CD4-positive, alpha-beta T cell (primary cell): ENCODE results near the gene DOCK2. TPM values are rescaled to one million over a fixed set of nuclear protein-coding genes. Genes with fewer than 3 reads are reported as not detected.

Source experiments
- ATAC-seq: fragments of 200-7000 bp; cut with Tn5 transposase; one replicate; pipeline ENCODE4 v1.10.0; 2022; ENCODE audit warnings: mild to moderate bottlenecking; ENCODE audit not compliant: poor library complexity
- CTCF ChIA-PET: fragments of 350-600 bp; sonication (Branson Sonifier 250); formaldehyde crosslinking; loops from one replicate; lab custom pipeline; 2021; ENCODE audit warnings: antibody characterized with exemption, inconsistent platforms; lab: Charles Lee
- POLR2A ChIA-PET: fragments of 350-600 bp; sonication (Branson Sonifier 250); formaldehyde crosslinking; loops from one replicate; lab custom pipeline; 2021; ENCODE audit warnings: antibody characterized with exemption, inconsistent platforms; lab: Charles Lee
- DNase-seq, 14 experiments: peaks; one replicate each; pipeline ENCODE4 v3.0.0-alpha.2; 2013 to 2020; ENCODE audit warnings: mixed read lengths in 2 of 14
- H3K27ac ChIP-seq, 2 donors: one replicate each; pipeline versions ENCODE4 v1.5.1 to v1.7.0; 2013; ENCODE audit warnings: low read length in 2 of 2, low read depth in 1 of 2, mild to moderate bottlenecking in 1 of 2
- H3K27me3 ChIP-seq, 2 experiments: 1 replicate in 1 of 2; 2 replicates in 1 of 2; pipeline versions ENCODE4 v1.6.1 to v1.7.0; 2013; ENCODE audit warnings: low read length in 2 of 2, control low read depth in 1 of 2, mild to moderate bottlenecking in 1 of 2, moderate library complexity in 1 of 2; ENCODE audit not compliant: insufficient read depth in 2 of 2, control insufficient read depth in 1 of 2
- H3K36me3 ChIP-seq: one replicate; pipeline ENCODE4 v1.6.1; 2013; ENCODE audit warnings: low read length, control low read depth; ENCODE audit not compliant: insufficient read depth
- H3K4me1 ChIP-seq: one replicate; pipeline ENCODE4 v1.6.1; 2013; ENCODE audit warnings: low read length, control low read depth; ENCODE audit not compliant: insufficient read depth
- H3K4me3 ChIP-seq: one replicate; pipeline ENCODE4 v1.5.1; 2013; ENCODE audit warnings: mild to moderate bottlenecking, low read length, moderate library complexity
- H3K9me3 ChIP-seq, 2 experiments: 1 replicate in 1 of 2; 2 replicates in 1 of 2; pipeline versions ENCODE4 v1.6.1 to v1.7.0; 2013; ENCODE audit warnings: low read length in 2 of 2, mild to moderate bottlenecking in 2 of 2, control low read depth in 1 of 2, moderate library complexity in 1 of 2; ENCODE audit not compliant: control insufficient read depth in 1 of 2, insufficient read depth in 1 of 2
- H3K27ac Mint-ChIP-seq: one replicate; pipeline ENCODE4 v1.8.0; 2020; ENCODE audit warnings: mixed read lengths
- H3K27me3 Mint-ChIP-seq: one replicate; pipeline ENCODE4 v1.8.0; 2021; ENCODE audit warnings: mixed read lengths
- H3K36me3 Mint-ChIP-seq: one replicate; pipeline ENCODE4 v1.8.0; 2021; ENCODE audit warnings: low read depth, mixed read lengths
- H3K4me1 Mint-ChIP-seq: one replicate; pipeline ENCODE4 v1.8.0; 2021; ENCODE audit warnings: low read depth, mixed read lengths
- H3K4me3 Mint-ChIP-seq: one replicate; pipeline ENCODE4 v1.8.0; 2020; ENCODE audit warnings: mild to moderate bottlenecking, mixed read lengths
- H3K9me3 Mint-ChIP-seq: one replicate; pipeline ENCODE4 v1.8.0; 2020; ENCODE audit warnings: mixed read lengths
- intact Hi-C, 2 experiments: fragments of 100-400 bp; cut with DNase I in 1 of 2; cut with micrococcal nuclease in 1 of 2; formaldehyde crosslinking; loops; one replicate each; pipeline versions ENCODE4 v1.15.1 to v1.9.0; 2023 to 2025; cut with DNase I, micrococcal nuclease
- total RNA-seq, 174 experiments: library from RNA in 2 of 174; stranded (reverse) in 2 of 174; gene quantifications; one replicate each; pipeline ENCODE4 v1.2.3 and lab custom pipeline; 2021 to 2026
- TF ChIP-seq, protein P1 (sequence below): fragments of 200-600 bp; IDR thresholded peaks from one replicate; pipeline ENCODE4 v1.8.0; 2022; ENCODE audit warnings: antibody characterized with exemption, mild to moderate bottlenecking

The DOCK2 gene
- total RNA-seq, 2 experiments from 2014 or later = 220 to 229 TPM

DNA sequence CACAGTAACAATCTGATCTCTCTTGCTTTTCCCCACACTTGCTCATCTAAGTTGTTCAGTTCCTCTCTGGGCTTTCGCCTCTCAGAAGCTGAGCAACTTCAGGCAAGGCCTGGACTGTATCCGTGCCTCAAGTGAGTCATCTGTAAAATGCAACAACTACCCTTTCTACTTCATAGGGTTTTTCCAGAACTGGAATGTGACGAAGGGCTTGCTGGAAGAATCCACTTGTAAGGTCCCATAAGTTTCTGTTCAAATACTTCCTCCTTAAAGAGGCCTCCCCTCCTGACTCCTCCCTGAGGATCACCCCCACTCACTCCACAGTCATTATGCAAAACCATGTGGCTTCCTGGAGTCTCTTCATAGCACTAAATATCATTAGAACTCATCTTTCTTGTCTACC is 360.7 kb downstream of the DOCK2 start:
- TF ChIP-seq, protein P1, sequence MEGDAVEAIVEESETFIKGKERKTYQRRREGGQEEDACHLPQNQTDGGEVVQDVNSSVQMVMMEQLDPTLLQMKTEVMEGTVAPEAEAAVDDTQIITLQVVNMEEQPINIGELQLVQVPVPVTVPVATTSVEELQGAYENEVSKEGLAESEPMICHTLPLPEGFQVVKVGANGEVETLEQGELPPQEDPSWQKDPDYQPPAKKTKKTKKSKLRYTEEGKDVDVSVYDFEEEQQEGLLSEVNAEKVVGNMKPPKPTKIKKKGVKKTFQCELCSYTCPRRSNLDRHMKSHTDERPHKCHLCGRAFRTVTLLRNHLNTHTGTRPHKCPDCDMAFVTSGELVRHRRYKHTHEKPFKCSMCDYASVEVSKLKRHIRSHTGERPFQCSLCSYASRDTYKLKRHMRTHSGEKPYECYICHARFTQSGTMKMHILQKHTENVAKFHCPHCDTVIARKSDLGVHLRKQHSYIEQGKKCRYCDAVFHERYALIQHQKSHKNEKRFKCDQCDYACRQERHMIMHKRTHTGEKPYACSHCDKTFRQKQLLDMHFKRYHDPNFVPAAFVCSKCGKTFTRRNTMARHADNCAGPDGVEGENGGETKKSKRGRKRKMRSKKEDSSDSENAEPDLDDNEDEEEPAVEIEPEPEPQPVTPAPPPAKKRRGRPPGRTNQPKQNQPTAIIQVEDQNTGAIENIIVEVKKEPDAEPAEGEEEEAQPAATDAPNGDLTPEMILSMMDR = no peak
- H3K36me3 ChIP-seq = peaks cover 81% of the 10 kb centered on the region
- H3K9me3 ChIP-seq = no peaks in the 10 kb centered on the region
- Mint-ChIP-seq H3K4me1 (no peaks in the 10 kb centered on the region), H3K36me3 (peaks cover 92% of the 10 kb centered on the region), H3K9me3 (no peaks in the 10 kb centered on the region), H3K27me3 (no peaks in the 10 kb centered on the region), H3K27ac (no peak overlapping the region), H3K4me3 (no peak overlapping the region)
- ATAC-seq (no peak), DNase-seq (no peak)
- ChIA-PET CTCF (no interaction called here), POLR2A (no interaction called here)
- intact Hi-C loops = no loop called here
- no peaks in the 10 kb centered on the region for H3K4me1 ChIP-seq
- no peak overlapping the region for H3K4me3 ChIP-seq
- H3K27ac ChIP-seq = no peak overlapping the region
- no peaks in the 10 kb centered on the region for H3K27me3 ChIP-seq

DNA sequence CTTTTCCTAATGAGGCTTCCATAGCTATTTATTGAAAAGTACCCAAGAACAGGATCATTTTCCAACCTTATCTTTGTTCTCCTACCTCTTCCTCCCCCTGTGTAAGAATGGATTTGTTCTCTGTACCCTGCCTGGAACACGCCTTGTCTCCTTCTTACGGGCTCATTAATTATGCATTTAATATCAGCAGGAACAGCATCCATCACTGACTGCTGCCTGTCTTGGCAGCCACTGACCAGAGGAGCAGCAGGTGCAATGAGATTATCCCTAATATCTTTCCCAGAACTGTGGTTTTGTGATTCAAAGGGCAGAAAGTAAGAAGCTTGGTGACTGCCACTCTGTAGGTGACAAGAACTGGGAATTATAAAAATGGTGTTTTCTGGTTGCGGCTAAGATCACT is 362.5 kb downstream of the DOCK2 start:
- Histone ChIP-seq H3K27me3 (no peaks in the 10 kb centered on the region), H3K27ac (no peak overlapping the region), H3K36me3 (peaks cover 73% of the 10 kb centered on the region), H3K4me3 (no peak overlapping the region), H3K4me1 (no peaks in the 10 kb centered on the region), H3K9me3 (no peaks in the 10 kb centered on the region)
- ChIA-PET CTCF (no interaction called here), POLR2A (no interaction called here)
- DNase-seq (no peak), ATAC-seq (no peak)
- Mint-ChIP-seq H3K27ac (no peak overlapping the region), H3K4me3 (no peak overlapping the region), H3K9me3 (no peaks in the 10 kb centered on the region), H3K36me3 (peaks cover 89% of the 10 kb centered on the region), H3K27me3 (no peaks in the 10 kb centered on the region), H3K4me1 (no peaks in the 10 kb centered on the region)
- TF ChIP-seq, protein P1 = no peak
- intact Hi-C loops = no loop called here

- Histone ChIP-seq H3K27me3 (no peaks in the 10 kb centered on the region), H3K9me3 (no peaks in the 10 kb centered on the region), H3K4me1 (no peaks in the 10 kb centered on the region), H3K27ac (no peak overlapping the region), H3K4me3 (no peak overlapping the region), H3K36me3 (peaks cover 68% of the 10 kb centered on the region)
- Mint-ChIP-seq H3K36me3 (peaks cover 87% of the 10 kb centered on the region), H3K9me3 (no peaks in the 10 kb centered on the region), H3K4me1 (no peaks in the 10 kb centered on the region), H3K27ac (no peak overlapping the region), H3K4me3 (no peak overlapping the region), H3K27me3 (no peaks in the 10 kb centered on the region)
- DNase-seq (no peak), ATAC-seq (no peak)
- ChIA-PET POLR2A (no interaction called here), CTCF (no interaction called here)
- TF ChIP-seq, protein P1 = no peak
- intact Hi-C loops = no loop called here
These were observed 363.1 kb downstream of the DOCK2 start for GRCh38 chr5:170000155-170000554.
